NCI-H524 (cell line): ENCODE data around the gene CCDC186.

Experiments used
- DNase-seq, 2 experiments: peaks; one replicate each; lab custom pipeline; 2025; lab: John Stamatoyannopoulos, UW

CCDC186 gene

DNA sequence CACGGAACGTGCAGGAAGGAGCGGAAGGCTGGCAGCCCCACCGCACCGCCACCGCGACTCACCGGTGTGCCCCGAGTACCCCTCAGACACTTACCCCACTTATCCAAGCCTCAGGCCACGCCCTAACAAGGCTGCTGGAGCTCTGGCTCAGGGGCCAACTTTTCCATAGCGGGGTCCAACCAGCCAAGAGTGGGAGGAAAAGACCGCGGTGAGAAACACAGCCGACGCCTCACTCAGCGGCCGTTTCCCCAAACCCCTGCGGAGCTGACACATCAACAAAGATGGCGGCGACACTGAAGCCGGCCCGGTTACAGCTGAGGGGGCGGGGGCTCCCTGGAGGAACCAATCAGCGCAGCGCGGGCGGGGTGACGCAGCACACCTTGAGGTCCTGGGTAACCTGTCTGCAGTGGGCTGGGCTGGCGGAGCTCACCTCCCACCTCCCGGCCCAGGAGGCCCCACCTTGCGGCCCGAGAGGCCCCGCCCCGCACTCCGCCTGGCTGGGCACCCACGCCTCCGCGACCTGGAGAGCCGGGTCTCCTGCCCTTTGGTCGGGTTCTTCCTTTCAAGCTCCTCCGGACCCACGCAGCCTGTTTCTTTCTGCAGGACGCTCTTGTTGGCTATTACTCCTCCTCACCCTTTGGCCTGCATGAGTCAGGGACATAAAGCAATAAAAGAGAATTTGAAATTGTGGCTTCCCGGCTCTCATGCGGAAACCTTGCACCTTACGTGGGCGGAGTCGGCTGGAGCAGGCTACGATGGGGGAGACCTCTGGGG lies at the start of gene CCDC186:
Gene CCDC186 (minus strand): TSS at position 283 of the 774 bp plus-strand sequence. CDS start 10,935 bp downstream, outside the sequence.
- peak; percentile 36 to 68 for DNase-seq

GRCh38 chr10:114223066-114223465 lies 49.1 kb upstream of the CCDC186 start:
- DNase-seq, result no peak

- no peak for DNase-seq
Observed at GRCh38 chr10:114221235-114221634, 47.2 kb upstream of the CCDC186 start.

DNA sequence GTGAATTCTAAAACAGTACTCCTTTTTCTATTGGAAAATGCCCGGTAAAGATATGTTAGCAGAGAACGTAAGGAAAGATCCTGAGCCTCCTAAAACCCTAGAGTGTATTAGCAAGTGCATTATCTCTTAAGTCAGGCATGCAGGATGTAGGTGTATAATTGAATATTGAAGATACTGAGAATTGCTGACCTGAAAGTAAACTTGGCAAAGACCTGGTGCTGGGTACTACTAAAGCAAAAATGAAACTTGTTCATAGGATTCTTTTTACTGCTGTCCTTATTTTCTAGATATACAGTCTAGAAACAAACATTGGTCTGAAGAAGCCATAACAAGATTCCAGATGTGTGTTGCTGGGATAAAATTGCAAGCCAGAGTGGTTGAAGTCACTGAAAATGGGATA lies 46.3 kb upstream of the CCDC186 start:
- DNase-seq, result no peak

- DNase-seq, result no peak
Observed at GRCh38 chr10:114215033-114215432, 41.0 kb upstream of the CCDC186 start.

GRCh38 chr10:114212153-114212552 lies 38.1 kb upstream of the CCDC186 start:
- DNase-seq, result no peak

- no peak for DNase-seq
Observed at GRCh38 chr10:114208351-114208750, 34.3 kb upstream of the CCDC186 start.

GRCh38 chr10:114207349-114207748 lies 33.3 kb upstream of the CCDC186 start:
- DNase-seq, result no peak

DNA sequence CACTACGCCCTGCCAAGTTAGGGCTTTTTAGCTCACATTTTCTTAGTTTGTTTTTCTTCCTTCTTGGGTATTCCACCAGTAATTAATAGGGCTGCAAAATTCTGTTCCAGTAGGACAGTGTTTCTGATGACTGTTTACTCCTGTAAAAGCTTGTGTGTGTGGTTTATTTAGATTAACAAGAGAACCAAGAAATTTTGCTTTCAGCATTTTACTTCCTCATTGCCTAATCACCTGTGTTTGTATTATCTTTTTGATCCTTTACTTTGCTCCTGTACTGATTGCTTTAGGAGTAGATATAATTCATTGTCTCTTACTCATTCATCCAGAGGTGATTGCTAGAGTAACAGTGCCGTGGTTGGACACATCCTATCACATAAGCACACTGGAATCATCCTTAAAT lies 32.9 kb upstream of the CCDC186 start:
- no peak for DNase-seq

DNA sequence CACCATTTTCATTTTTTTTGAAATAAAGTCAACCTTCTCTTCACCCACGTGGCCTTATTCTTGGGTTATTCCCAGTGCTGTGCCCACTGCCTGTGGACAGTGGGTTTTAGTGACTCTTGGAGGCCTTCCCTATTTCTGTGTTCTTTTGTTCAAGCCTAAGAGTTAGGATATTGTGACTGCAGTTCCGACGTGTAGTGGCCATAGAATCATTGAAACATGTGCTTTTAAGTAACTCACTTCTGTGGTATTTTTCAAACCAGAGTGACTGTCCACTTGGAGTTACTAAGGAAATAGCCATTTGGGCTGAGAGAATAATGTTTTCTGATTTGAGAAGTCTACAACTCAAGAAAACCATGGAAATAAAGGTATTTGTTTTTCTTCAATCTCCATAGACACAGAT lies 28.8 kb upstream of the CCDC186 start:
- no peak for DNase-seq

GRCh38 chr10:114199239-114199638 lies 25.2 kb upstream of the CCDC186 start:
- peak in 1 of 2 experiments; percentile 38 for DNase-seq

- no peak for DNase-seq
Observed at GRCh38 chr10:114195079-114195478, 21.1 kb upstream of the CCDC186 start.

- no peak for DNase-seq
Observed at GRCh38 chr10:114189700-114190099, 15.7 kb upstream of the CCDC186 start.

GRCh38 chr10:114188900-114189299 lies 14.9 kb upstream of the CCDC186 start:
- DNase-seq, result no peak

GRCh38 chr10:114188001-114188400 lies 14.0 kb upstream of the CCDC186 start:
- DNase-seq, result no peak

DNA sequence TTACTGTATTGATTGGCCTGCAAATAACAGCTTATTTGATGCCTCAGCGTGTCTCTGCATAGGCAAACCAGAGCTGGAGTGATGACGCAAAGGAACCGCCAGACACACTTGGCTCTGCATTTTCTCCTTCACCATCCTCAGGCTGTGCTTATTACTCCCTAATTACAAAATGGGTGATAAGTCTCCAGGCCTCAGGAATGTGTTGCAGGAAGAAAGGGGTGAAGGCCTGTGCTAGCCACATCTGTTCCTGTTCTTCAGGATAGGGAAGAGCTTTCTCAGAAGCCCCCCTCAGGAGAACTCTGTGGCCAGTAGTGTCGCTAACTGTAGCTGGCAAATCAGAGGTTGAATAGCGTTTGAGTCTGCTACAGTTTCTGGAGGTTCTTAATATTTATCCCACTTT lies 10.3 kb upstream of the CCDC186 start:
- no peak for DNase-seq

DNA sequence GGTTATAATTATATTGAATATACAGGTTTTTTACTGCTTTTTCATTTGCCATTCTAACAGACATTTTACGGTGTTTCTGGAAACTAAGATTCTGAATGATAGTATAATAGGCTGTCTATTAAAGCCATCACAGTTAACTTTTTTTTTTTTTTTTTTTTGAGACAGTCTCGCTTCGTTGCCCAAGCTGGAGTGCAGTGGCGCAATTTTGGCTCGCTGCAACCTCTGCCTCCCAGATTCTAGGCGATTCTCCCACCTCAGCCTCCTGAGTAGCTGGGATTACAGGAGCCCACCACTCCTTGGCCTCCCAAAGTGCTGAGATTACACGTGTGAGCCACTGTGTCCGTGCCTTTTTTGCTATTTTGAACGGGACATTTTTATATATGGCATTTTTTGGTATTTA lies 9.6 kb upstream of the CCDC186 start:
- no peak for DNase-seq

DNA sequence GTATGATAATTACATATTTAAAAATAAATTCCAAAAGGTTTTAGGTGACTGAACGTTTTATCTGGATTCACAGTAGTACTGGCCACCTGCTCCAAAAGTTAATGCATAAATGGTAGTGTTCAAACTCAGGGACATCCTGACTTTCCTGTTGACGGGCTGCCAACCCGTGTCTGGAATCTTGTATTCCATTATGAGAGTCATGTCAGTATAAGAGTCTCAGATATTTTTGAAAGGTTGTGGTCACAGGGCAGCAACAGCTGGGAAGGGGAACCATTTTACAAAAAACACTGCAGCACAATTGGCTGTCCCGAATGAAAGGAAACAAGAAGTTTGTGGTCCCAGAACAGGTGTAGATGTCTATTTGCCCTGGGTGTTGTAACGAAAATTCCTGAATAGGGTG lies 8.0 kb upstream of the CCDC186 start:
- no peak for DNase-seq

DNA sequence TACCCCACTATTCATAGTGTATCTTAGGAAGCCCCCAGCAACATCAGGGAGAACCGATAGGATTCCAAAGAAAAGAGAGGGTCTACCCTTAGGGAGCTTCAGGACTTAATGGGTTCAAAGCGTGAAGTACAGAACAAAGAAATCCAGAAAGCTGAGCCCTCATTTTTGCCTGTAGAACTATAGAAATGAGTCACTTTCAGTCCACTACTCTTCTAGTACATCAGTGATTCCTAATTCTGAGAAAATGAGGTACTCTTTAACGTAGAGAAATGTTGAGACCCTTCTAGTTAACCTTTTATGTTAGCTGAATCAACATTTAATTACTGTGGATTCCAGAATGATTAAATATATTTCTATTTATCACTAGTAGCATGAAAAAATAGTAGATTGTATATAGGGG lies 6.9 kb upstream of the CCDC186 start:
- no peak for DNase-seq

DNA sequence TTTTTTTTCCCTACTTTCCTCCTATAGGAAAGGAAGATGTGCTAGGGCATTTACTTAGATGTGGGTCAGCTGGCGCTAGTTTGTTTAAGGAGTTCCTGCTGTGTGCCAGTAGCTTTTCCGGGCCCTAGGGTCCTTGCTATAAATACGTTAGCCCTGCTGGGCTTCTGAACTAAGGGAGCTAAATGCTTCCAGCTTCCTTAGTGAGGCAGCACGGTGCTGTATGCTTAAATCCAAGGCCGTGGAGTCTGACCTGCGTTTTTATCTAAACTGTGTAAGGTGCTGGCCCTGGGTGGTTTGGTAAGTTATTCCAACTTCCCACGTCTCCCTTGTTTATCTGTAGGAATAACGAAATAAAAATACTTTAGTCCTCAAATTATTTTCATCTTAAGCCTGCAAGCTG lies 5.7 kb upstream of the CCDC186 start:
- no peak for DNase-seq

GRCh38 chr10:114179148-114179547 lies 5.1 kb upstream of the CCDC186 start, which contains the start of gene TDRD1:
TSS of gene TDRD1 (plus strand) at chr10:114179353. CDS start at chr10:114187832, 8,479 bp downstream.
- no peak for DNase-seq

- DNase-seq, result no peak
Observed at GRCh38 chr10:114176511-114176910, 2.5 kb upstream of the CCDC186 start.

GRCh38 chr10:114175667-114176066 lies 1.7 kb upstream of the CCDC186 start:
- no peak for DNase-seq

GRCh38 chr10:114174695-114175188 lies 739 bp upstream of the CCDC186 start:
- DNase-seq, result peak in 1 of 2 experiments; percentile 23
